Naive thymus-derived CD8-positive, alpha-beta T cell (primary cell): ENCODE data around the gene NOC4L. TPM values are rescaled to one million over a fixed set of nuclear protein-coding genes. Genes with fewer than 3 reads are reported as not detected.
A peak's percentile ranks its signal among the peaks of the same experiment; 100 is the strongest.

Source experiments
- ATAC-seq, 2 donors: fragments of 150-1000 bp; cut with Tn5 transposase in 1 of 2; sonication (Bioruptor Pico), chemical (Tn5 transposase) in 1 of 2; 1 replicate in 1 of 2; 2 replicates in 1 of 2; pipeline ENCODE4 v1.10.0; 2021; ENCODE audit warnings: mild to moderate bottlenecking in 2 of 2, moderate library complexity in 2 of 2
- POLR2A ChIA-PET: fragments of 350-600 bp; sonication (Branson Sonifier 250); formaldehyde crosslinking; loops from one replicate; lab custom pipeline; 2021; ENCODE audit warnings: antibody characterized with exemption; lab: Charles Lee
- DNase-seq, 10 donors: peaks; one replicate each; pipeline versions ENCODE4 v3.0.0 to v3.0.0-alpha.2; 2020 to 2022
- H3K27ac Mint-ChIP-seq, 10 donors: one replicate each; pipeline ENCODE4 v1.8.0; 2020 to 2022; ENCODE audit warnings: mild to moderate bottlenecking in 10 of 10, mixed read lengths in 10 of 10, moderate library complexity in 4 of 10, inconsistent platforms in 1 of 10
- H3K27me3 Mint-ChIP-seq, 5 donors: one replicate each; pipeline ENCODE4 v1.8.0; 2021 to 2022; ENCODE audit warnings: mixed read lengths in 5 of 5
- H3K36me3 Mint-ChIP-seq, 3 donors: one replicate each; pipeline ENCODE4 v1.8.0; 2020 to 2022; ENCODE audit warnings: mixed read lengths in 3 of 3, mild to moderate bottlenecking in 2 of 3, inconsistent platforms in 1 of 3
- H3K4me1 Mint-ChIP-seq, 4 donors: one replicate each; pipeline ENCODE4 v1.8.0; 2021 to 2022; ENCODE audit warnings: mixed read lengths in 4 of 4
- H3K4me3 Mint-ChIP-seq, 10 donors: one replicate each; pipeline ENCODE4 v1.8.0; 2020 to 2022; ENCODE audit warnings: mild to moderate bottlenecking in 10 of 10, mixed read lengths in 10 of 10, moderate library complexity in 6 of 10, inconsistent platforms in 1 of 10
- H3K9me3 Mint-ChIP-seq, 9 donors: one replicate each; pipeline ENCODE4 v1.8.0; 2020 to 2022; ENCODE audit warnings: mixed read lengths in 9 of 9, mild to moderate bottlenecking in 3 of 9, inconsistent platforms in 1 of 9, moderate library complexity in 1 of 9
- polyA plus RNA-seq, 3 donors: library from polyadenylated mRNA; unstranded; fragments of 300-500 nt; fragmentation: Illumina TruSeq; gene quantifications; one replicate each; pipeline ENCODE4 v1.2.3, GENCODE V29; 2021
- total RNA-seq, 8 experiments: library from RNA in 2 of 8; stranded (reverse) in 2 of 8; gene quantifications; one replicate each; pipeline ENCODE4 v1.2.3 and lab custom pipeline; 2021 to 2026

Gene NOC4L
- total and polyA plus RNA-seq, 5 experiments from 2014 or later = 20.0 to 31.2 (median 23.5) TPM

- H3K4me1 Mint-ChIP-seq = peaks cover 4 to 19% (median 14%) of the 10 kb centered on the region in 4 donors
- H3K27ac Mint-ChIP-seq = peak overlapping the region in 1 of 10 donors; percentile 20
- H3K4me3 Mint-ChIP-seq = peak overlapping the region in 1 of 10 donors; percentile 64
These were observed 4.3 kb upstream of the NOC4L start for GRCh38 chr12:132139912-132140311.

GRCh38 chr12:132140501-132140900 lies 3.8 kb upstream of the NOC4L start:
- Mint-ChIP-seq H3K27me3 (peaks cover 0 to 2% (median 0%) of the 10 kb centered on the region in 5 donors), H3K36me3 (peaks cover 0 to 30% (median 5%) of the 10 kb centered on the region in 3 donors), H3K27ac (no peak overlapping the region), H3K9me3 (peaks cover 0 to 2% (median 0%) of the 10 kb centered on the region in 9 donors), H3K4me3 (peak overlapping the region in 1 of 10 donors; percentile 64), H3K4me1 (peaks cover 7 to 24% (median 20%) of the 10 kb centered on the region in 4 donors)
- ATAC-seq (no peak), DNase-seq (peak in 1 of 10 donors; percentile 11)
- POLR2A ChIA-PET = no interaction called here

More at GRCh38 chr12:132139912-132140311, 4.3 kb upstream of the NOC4L start:
- peak in 1 of 10 donors; percentile 42 for DNase-seq
- ATAC-seq = no peak
- Mint-ChIP-seq H3K36me3 (peaks cover 0 to 30% (median 5%) of the 10 kb centered on the region in 3 donors), H3K27me3 (peaks cover 0 to 2% (median 0%) of the 10 kb centered on the region in 5 donors), H3K9me3 (peaks cover 0 to 2% (median 0%) of the 10 kb centered on the region in 9 donors)
- POLR2A ChIA-PET = no interaction called here

- Mint-ChIP-seq H3K9me3 (peaks cover 0 to 2% (median 0%) of the 10 kb centered on the region in 9 donors), H3K27me3 (peaks cover 0 to 2% (median 0%) of the 10 kb centered on the region in 5 donors), H3K4me3 (peak overlapping the region in 1 of 10 donors; percentile 45), H3K27ac (peak overlapping the region in 1 of 10 donors; percentile 11), H3K36me3 (peaks cover 0 to 30% (median 5%) of the 10 kb centered on the region in 3 donors), H3K4me1 (peaks cover 10 to 31% (median 26%) of the 10 kb centered on the region in 4 donors)
- ATAC-seq (no peak), DNase-seq (peak in 2 of 10 donors; percentile 14 to 63)
- POLR2A ChIA-PET = interaction anchor here (0.8 kb wide), 1 partner anchor 45 kb away, joined by 4 read pairs; no protein-coding TSS in a partner anchor
These were observed 3.1 kb upstream of the NOC4L start for GRCh38 chr12:132140918-132141841.

- Mint-ChIP-seq H3K9me3 (peaks cover 0 to 2% (median 0%) of the 10 kb centered on the region in 9 donors), H3K36me3 (peaks cover 0 to 30% (median 5%) of the 10 kb centered on the region in 3 donors), H3K27me3 (peaks cover 0 to 2% (median 0%) of the 10 kb centered on the region in 5 donors), H3K4me1 (peaks cover 14 to 39% (median 30%) of the 10 kb centered on the region in 4 donors), H3K4me3 (peak overlapping the region; percentile 47 to 96 (median 84)), H3K27ac (peak overlapping the region in 5 of 10 donors; percentile 12 to 80 (median 48))
- ATAC-seq = no peak
- POLR2A ChIA-PET = interaction anchor here (0.6 to 1.4 kb wide), 4 partner anchors 8 to 77 kb away, joined by 3 to 4 read pairs (median 3); no protein-coding TSS in a partner anchor
- peak in 2 of 10 donors; percentile 12 to 58 for DNase-seq
These were observed 2.1 kb upstream of the NOC4L start for GRCh38 chr12:132141976-132142678.

- peaks cover 0 to 2% (median 0%) of the 10 kb centered on the region in 5 donors for H3K27me3 Mint-ChIP-seq
- H3K4me1 Mint-ChIP-seq = peaks cover 14 to 39% (median 30%) of the 10 kb centered on the region in 4 donors
- DNase-seq (peak in 2 of 10 donors; percentile 16 to 44), ATAC-seq (no peak)
- POLR2A ChIA-PET = interaction anchor here (0.6 to 1.4 kb wide), 4 partner anchors 8 to 76 kb away, joined by 3 to 4 read pairs (median 3); no protein-coding TSS in a partner anchor
- peak overlapping the region in 9 of 10 donors; percentile 47 to 92 (median 78) for H3K27ac Mint-ChIP-seq
- H3K4me3 Mint-ChIP-seq = peak overlapping the region; percentile 76 to 96 (median 84)
- peaks cover 0 to 28% (median 5%) of the 10 kb centered on the region in 3 donors for H3K36me3 Mint-ChIP-seq
- H3K9me3 Mint-ChIP-seq = peaks cover 0 to 2% (median 0%) of the 10 kb centered on the region in 9 donors
These were observed 1.4 kb upstream of the NOC4L start for GRCh38 chr12:132142679-132143335.

GRCh38 chr12:132143336-132144071 lies 753 bp upstream of the NOC4L start:
- DNase-seq (peak in 3 of 10 donors; percentile 39 to 64 (median 41)), ATAC-seq (peak; percentile 52 to 55)
- Mint-ChIP-seq H3K27ac (peak overlapping the region; percentile 47 to 99 (median 78)), H3K27me3 (peaks cover 0 to 2% (median 0%) of the 10 kb centered on the region in 5 donors), H3K4me3 (peak overlapping the region; percentile 76 to 96 (median 84)), H3K9me3 (peaks cover 0 to 2% (median 0%) of the 10 kb centered on the region in 9 donors), H3K4me1 (peaks cover 14 to 39% (median 30%) of the 10 kb centered on the region in 4 donors), H3K36me3 (peaks cover 0 to 26% (median 5%) of the 10 kb centered on the region in 3 donors)
- POLR2A ChIA-PET = interaction anchor here (1.0 to 1.7 kb wide), 4 partner anchors 15 to 75 kb away, joined by 3 to 4 read pairs (median 3); no protein-coding TSS in a partner anchor

- POLR2A ChIA-PET = interaction anchor here (1.3 to 1.7 kb wide), 2 partner anchors 14 to 41 kb away, joined by 3 to 4 read pairs; no protein-coding TSS in a partner anchor
These were observed 532 bp downstream of the NOC4L start for GRCh38 chr12:132144810-132145168.

GRCh38 chr12:132145334-132145733 lies 1.1 kb downstream of the NOC4L start:
- peaks cover 0 to 2% (median 0%) of the 10 kb centered on the region in 5 donors for H3K27me3 Mint-ChIP-seq
- H3K4me1 Mint-ChIP-seq = peaks cover 14 to 37% (median 30%) of the 10 kb centered on the region in 4 donors
- peaks cover 0 to 13% (median 1%) of the 10 kb centered on the region in 3 donors for H3K36me3 Mint-ChIP-seq
- POLR2A ChIA-PET = interaction anchor here (1.2 to 1.7 kb wide), 3 partner anchors 13 to 41 kb away, joined by 3 to 4 read pairs (median 3); no protein-coding TSS in a partner anchor
- H3K4me3 Mint-ChIP-seq = peak overlapping the region; percentile 80 to 98 (median 89)
- peak in 2 of 10 donors; percentile 13 to 54 for DNase-seq
- H3K27ac Mint-ChIP-seq = peak overlapping the region; percentile 66 to 99 (median 92)
- peaks cover 0 to 2% (median 0%) of the 10 kb centered on the region in 9 donors for H3K9me3 Mint-ChIP-seq
- no peak for ATAC-seq

More at GRCh38 chr12:132144810-132145168, 532 bp downstream of the NOC4L start:
- peak overlapping the region; percentile 66 to 99 (median 92) for H3K27ac Mint-ChIP-seq
- peaks cover 0 to 2% (median 0%) of the 10 kb centered on the region in 5 donors for H3K27me3 Mint-ChIP-seq
- H3K4me3 Mint-ChIP-seq = peak overlapping the region; percentile 80 to 98 (median 89)
- H3K9me3 Mint-ChIP-seq = peaks cover 0 to 2% (median 0%) of the 10 kb centered on the region in 9 donors
- ATAC-seq (peak; percentile 15), DNase-seq (peak in 2 of 10 donors; percentile 18 to 19)
- H3K36me3 Mint-ChIP-seq = peaks cover 0 to 17% (median 1%) of the 10 kb centered on the region in 3 donors
- peaks cover 14 to 38% (median 30%) of the 10 kb centered on the region in 4 donors for H3K4me1 Mint-ChIP-seq

GRCh38 chr12:132146098-132146497 lies 1.8 kb downstream of the NOC4L start:
- peaks cover 0 to 2% (median 0%) of the 10 kb centered on the region in 9 donors for H3K9me3 Mint-ChIP-seq
- peaks cover 0 to 2% (median 0%) of the 10 kb centered on the region in 5 donors for H3K27me3 Mint-ChIP-seq
- peak overlapping the region; percentile 47 to 98 (median 87) for H3K4me3 Mint-ChIP-seq
- DNase-seq (no peak), ATAC-seq (no peak)
- peaks cover 0 to 11% (median 1%) of the 10 kb centered on the region in 3 donors for H3K36me3 Mint-ChIP-seq
- H3K4me1 Mint-ChIP-seq = peaks cover 14 to 37% (median 30%) of the 10 kb centered on the region in 4 donors
- POLR2A ChIA-PET = interaction anchor here (1.2 kb wide), 1 partner anchor 40 kb away, joined by 3 read pairs; no protein-coding TSS in a partner anchor
- H3K27ac Mint-ChIP-seq = peak overlapping the region; percentile 27 to 96 (median 74)

- ATAC-seq = no peak
- peaks cover 0 to 7% (median 1%) of the 10 kb centered on the region in 3 donors for H3K36me3 Mint-ChIP-seq
- peak overlapping the region in 7 of 10 donors; percentile 7 to 98 (median 20) for H3K4me3 Mint-ChIP-seq
- DNase-seq = peak in 2 of 10 donors; percentile 13 to 57
- H3K4me1 Mint-ChIP-seq = peaks cover 14 to 37% (median 30%) of the 10 kb centered on the region in 4 donors
- POLR2A ChIA-PET = interaction anchor here (1.2 kb wide), 1 partner anchor 39 kb away, joined by 3 read pairs; no protein-coding TSS in a partner anchor
- peak overlapping the region in 3 of 10 donors; percentile 48 to 96 (median 81) for H3K27ac Mint-ChIP-seq
- peaks cover 0 to 2% (median 0%) of the 10 kb centered on the region in 9 donors for H3K9me3 Mint-ChIP-seq
- peaks cover 0 to 2% (median 0%) of the 10 kb centered on the region in 5 donors for H3K27me3 Mint-ChIP-seq
These were observed 2.6 kb downstream of the NOC4L start for GRCh38 chr12:132146772-132147422.
